Neural cell (in vitro differentiated cells): ENCODE data around the gene LPP.

Experiments used
- EZH2 ChIP-seq: fragments of 200-600, 300-800 bp; shearing (Covaris generic), sonication (generic); IDR thresholded peaks from 2 replicates; pipeline ENCODE4 v1.6.1; 2014; ENCODE audit warnings: antibody characterized with exemption, low read length, borderline replicate concordance, mild to moderate bottlenecking; ENCODE audit not compliant: insufficient read depth, poor library complexity, severe bottlenecking
- POLR2AphosphoS5 ChIP-seq: IDR thresholded peaks from 2 replicates; pipeline ENCODE4 v1.6.1; 2012
- RAD21 ChIP-seq: fragments of 450-650 bp; conservative IDR thresholded peaks from 2 replicates; pipeline ENCODE4 v1.6.1; 2014; ENCODE audit warnings: antibody characterized with exemption, mild to moderate bottlenecking, moderate library complexity
- SMC3 ChIP-seq: fragments of 450-650 bp; conservative IDR thresholded peaks from 2 replicates; pipeline ENCODE4 v1.6.1; 2014; ENCODE audit warnings: antibody characterized with exemption, mild to moderate bottlenecking, moderate library complexity; ENCODE audit not compliant: poor library complexity
- TF ChIP-seq, protein P1 (sequence below): fragments of 450-650 bp; IDR thresholded peaks from 2 replicates; pipeline ENCODE4 v1.5.1; 2014; ENCODE audit warnings: antibody characterized with exemption, mild to moderate bottlenecking, moderate library complexity; ENCODE audit not compliant: poor library complexity, severe bottlenecking
- TF ChIP-seq, protein P2 (sequence below): IDR thresholded peaks from 2 replicates; pipeline ENCODE4 v1.6.1; 2012; ENCODE audit warnings: borderline replicate concordance

DNA sequence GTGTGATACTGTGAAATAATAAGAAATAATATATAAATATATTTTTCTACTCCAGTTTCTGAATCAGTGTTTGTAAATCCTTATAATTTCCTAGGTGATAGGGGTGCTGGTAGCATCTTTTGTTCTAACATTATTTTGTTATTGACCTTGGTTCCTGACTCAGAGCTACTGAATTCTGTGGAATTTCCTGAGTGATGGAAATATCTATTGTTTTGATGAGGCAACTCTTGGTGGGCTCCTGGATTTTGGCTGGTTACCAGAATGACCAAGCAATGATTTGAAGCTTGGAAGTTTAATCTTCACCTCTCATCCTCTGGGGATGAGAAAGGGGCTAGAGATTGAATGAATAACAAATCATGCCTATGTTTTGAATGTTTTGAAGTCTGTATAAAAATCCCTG is 377.3 kb downstream of the LPP start:
- TF ChIP-seq, protein P1, sequence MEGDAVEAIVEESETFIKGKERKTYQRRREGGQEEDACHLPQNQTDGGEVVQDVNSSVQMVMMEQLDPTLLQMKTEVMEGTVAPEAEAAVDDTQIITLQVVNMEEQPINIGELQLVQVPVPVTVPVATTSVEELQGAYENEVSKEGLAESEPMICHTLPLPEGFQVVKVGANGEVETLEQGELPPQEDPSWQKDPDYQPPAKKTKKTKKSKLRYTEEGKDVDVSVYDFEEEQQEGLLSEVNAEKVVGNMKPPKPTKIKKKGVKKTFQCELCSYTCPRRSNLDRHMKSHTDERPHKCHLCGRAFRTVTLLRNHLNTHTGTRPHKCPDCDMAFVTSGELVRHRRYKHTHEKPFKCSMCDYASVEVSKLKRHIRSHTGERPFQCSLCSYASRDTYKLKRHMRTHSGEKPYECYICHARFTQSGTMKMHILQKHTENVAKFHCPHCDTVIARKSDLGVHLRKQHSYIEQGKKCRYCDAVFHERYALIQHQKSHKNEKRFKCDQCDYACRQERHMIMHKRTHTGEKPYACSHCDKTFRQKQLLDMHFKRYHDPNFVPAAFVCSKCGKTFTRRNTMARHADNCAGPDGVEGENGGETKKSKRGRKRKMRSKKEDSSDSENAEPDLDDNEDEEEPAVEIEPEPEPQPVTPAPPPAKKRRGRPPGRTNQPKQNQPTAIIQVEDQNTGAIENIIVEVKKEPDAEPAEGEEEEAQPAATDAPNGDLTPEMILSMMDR = no peak
- TF ChIP-seq SMC3 = no peak
- TF ChIP-seq, protein P2, sequence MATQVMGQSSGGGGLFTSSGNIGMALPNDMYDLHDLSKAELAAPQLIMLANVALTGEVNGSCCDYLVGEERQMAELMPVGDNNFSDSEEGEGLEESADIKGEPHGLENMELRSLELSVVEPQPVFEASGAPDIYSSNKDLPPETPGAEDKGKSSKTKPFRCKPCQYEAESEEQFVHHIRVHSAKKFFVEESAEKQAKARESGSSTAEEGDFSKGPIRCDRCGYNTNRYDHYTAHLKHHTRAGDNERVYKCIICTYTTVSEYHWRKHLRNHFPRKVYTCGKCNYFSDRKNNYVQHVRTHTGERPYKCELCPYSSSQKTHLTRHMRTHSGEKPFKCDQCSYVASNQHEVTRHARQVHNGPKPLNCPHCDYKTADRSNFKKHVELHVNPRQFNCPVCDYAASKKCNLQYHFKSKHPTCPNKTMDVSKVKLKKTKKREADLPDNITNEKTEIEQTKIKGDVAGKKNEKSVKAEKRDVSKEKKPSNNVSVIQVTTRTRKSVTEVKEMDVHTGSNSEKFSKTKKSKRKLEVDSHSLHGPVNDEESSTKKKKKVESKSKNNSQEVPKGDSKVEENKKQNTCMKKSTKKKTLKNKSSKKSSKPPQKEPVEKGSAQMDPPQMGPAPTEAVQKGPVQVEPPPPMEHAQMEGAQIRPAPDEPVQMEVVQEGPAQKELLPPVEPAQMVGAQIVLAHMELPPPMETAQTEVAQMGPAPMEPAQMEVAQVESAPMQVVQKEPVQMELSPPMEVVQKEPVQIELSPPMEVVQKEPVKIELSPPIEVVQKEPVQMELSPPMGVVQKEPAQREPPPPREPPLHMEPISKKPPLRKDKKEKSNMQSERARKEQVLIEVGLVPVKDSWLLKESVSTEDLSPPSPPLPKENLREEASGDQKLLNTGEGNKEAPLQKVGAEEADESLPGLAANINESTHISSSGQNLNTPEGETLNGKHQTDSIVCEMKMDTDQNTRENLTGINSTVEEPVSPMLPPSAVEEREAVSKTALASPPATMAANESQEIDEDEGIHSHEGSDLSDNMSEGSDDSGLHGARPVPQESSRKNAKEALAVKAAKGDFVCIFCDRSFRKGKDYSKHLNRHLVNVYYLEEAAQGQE = no peak
- no peak for TF ChIP-seq POLR2AphosphoS5
- TF ChIP-seq RAD21 = no peak
- TF ChIP-seq EZH2 = no peak
